Stimulated activated CD4-positive, alpha-beta T cell treated with anti-CD3 and anti-CD28 coated beads, Interleukin-1b, Interleukin-23, amount 100 ng/mL, for 1 hour (primary cell): Measurements from ENCODE around the gene WWC2.

ENCODE experiments used
- DNase-seq, 2 donors: peaks; one replicate each; pipeline ENCODE4 v3.0.0-alpha.2; 2020; ENCODE audit warnings: low read depth in 2 of 2

WWC2 gene

GRCh38 chr4:183354219-183354618 lies 255.2 kb downstream of the WWC2 start:
- no peak for DNase-seq

GRCh38 chr4:183355405-183355804 lies 256.3 kb downstream of the WWC2 start:
- no peak for DNase-seq

DNA sequence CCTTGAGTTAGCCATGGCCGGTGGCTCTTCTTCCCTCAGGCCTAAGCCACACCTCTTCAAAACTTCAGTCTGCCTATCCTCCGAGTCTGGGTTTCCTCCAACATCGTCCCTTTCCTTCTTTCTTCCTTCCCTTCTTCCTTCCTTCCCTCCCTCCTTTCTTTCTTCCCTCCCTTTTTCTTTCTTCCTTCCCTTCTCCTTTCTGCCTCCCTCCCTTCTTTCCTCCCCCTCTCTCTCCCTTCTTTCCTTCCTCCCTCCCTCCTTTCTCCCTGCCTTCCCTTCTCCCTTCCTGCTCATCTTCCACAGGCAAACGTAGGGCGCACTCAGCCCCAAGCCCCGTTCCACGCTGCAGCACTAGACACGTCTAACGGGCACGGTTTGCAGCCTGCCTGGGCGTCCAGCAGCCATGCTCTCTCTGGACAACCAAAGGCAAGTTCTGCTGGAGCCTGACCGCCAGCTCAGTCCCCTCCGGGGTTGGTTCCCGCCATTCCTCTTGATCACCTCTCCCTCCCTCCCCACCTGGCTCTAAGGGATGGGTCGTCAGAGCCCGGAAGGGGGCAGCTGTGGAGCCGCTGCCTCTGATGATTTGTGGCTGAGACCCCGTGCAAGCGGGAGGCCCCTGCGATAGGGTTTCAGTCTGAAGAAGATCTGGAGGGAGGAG lies 257.2 kb downstream of the WWC2 start:
- DNase-seq: no peak

DNA sequence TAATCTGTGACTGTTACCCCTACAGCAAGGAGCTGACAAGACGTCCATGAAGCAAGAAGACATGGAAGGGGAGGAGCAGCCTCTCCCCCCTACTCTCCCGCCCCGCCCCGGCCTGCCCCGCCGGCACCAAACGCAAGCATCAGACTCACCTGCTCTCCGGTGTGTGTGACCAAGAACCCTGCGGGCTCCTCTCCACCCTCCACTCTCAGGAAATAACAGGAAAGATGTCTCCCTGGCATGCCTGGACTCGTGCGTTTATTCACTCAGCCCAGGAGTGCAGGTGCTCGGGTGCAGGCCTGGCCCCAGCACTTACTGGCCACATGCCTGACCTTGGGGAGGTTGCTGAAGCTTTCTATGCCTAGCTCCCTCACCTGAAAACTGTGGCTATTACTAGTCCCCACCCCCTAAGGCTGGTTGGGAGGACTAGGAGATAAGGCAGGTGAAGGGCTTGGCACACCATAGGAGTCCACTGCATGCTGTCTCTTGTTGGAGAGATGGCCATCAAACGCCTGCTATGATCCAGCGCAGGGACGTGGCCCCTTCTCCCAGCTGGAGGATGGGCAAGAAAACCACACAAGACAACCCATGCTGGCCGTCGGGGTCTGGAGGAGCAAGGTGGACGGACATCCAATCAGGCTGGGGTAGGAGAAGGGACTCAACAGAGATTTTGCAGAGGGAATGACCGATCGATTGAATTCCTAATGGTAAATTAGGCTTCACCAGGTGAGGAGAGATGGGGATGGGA lies 258.0 kb downstream of the WWC2 start:
- DNase-seq: no peak

DNA sequence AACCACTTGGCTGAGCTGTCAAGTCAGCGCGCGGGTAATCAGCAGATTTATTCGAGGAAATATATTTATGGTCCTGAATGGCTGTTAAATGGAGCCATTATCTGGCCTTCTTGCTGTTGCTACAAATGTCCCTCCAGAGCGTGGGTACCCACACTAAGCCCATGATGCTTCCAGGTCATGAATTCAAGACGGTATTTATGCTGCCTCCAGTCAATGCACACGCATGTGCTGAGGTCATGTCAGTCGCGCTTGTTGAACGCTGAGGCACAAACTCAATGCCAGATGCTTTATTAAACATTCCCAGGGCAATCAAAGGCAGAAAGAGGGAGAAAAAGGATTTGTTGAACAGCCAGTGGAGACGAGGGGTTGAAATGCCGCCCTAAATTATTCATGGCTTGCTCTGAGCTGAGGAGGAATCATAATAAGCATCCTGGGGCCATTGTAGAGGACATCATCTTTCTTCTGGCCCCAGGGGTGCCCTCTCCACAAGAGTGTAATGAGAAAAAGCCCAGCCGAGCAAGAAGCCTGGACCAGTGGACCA lies 259.2 kb downstream of the WWC2 start:
- no peak for DNase-seq

DNA sequence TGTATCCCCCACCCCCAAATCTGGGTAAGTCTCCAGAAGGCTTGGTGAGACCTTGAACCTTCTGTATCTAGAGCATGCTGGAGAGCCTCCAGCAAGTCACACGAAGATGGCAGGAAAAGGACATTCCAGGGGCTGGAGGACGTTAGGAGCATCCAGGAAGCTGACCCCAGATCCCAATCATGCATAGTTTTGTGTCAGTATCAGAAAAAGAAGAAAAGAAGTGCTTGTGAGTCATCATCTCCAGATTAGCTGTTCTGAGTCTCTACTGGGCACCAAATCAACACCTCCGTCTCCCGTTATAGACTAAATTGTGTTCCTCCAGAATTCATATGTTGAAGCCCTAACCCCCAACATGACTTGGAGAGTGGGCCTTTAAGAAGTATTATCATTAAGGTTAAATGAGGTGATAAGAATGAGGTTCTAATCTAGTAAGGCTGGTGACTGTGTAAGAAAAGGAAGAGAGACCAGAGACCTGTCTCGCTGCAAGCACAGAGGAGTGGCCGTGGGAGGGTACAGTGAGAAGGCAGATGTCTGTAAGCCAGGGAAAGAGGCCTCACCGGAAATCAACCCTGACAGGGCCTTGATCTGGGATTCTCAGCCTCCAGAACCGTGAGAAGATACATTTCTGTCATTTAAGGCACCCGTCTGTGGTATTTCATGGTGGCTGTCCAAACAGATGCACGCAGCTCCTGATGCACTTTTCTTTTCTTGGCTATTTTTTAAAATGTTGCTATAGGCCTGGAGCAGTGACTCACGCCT lies 261.3 kb downstream of the WWC2 start:
- no peak for DNase-seq

DNA sequence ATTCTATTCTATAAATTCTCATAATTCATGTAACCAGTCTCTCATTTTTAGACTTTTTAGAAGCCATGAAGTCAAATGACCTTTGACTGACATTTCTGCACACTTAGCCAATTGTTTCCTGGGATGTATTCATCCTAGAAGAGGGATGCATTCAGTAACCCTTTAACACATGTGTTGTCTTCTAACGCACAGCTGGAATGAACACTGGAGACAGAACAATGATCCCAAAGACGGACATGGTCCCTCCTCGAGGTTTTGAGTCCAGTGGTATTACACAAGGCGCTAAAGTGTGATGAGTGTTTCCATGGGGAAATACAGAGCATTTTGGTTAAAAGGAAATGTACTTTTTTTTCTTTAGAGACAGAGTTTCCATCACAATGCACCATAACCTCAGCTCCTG lies 263.0 kb downstream of the WWC2 start:
- DNase-seq: no peak

DNA sequence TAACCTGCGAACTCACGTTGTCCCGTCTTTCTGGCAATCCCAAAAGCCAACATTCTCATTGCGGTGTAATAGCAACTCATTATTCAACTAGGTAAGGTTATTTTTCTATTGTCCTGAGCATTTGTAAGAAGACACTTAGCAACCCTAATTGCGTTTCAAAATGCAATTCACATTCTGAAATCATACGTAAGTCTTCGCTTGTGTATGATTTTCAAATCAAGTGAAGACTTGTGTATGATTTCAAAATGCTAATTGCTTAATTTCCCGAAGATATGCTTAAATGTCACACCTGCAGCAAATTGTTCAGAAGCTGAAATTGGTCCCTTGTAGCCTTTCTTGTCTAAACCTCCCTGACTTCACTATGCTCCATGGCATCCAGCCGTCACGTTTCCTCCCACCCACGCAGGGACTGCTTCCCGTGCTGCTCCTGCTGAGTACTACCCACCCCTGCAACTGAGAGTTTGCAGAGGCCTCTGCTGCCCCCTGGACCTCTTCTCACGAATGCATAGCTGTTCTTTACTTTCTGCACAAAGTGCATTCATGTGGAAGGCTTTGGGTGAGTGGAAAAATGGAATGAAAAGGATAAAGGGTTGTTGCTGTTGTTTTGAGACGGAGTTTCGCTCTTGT lies 264.0 kb downstream of the WWC2 start:
- DNase-seq: no peak

GRCh38 chr4:183364025-183364424 lies 265.0 kb downstream of the WWC2 start:
- no peak for DNase-seq

GRCh38 chr4:183366206-183366835 lies 267.3 kb downstream of the WWC2 start:
- DNase-seq: no peak

DNA sequence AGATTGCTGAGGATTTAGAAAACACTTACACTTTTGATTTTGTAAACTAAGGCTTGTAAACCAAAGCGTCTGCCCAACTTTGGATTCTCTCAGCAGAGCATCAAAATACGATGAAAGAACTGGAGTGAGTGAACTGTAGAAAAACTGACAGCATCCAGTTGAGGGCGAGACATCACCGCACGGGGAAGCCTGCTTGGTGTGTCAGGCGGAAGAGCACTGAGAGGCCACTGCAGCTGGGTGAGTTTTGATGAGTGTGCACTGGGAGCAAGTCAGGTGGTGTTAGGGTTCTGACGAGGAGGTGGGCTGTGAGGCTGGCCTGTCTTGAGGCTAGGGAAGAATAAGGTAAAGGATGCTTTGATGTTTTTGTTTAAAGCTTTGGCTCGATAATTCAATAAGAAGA lies 270.0 kb downstream of the WWC2 start:
- no peak for DNase-seq
